GM18867 (cell line): Measurements from ENCODE around the gene MAGED2.
A peak's percentile ranks its signal among the peaks of the same experiment; 100 is the strongest.
"Not testable (repeated sequence)": the region's sequence is repeated elsewhere in the genome, so short reads cannot be mapped to it uniquely, and the experiment has no call there.

Experiments
- ATAC-seq: cut with Tn5 transposase; IDR thresholded peaks from one replicate; pipeline ENCODE4 v1.9.1; 2021; ENCODE audit warnings: mild to moderate bottlenecking, moderate library complexity; ENCODE audit not compliant: unreplicated experiment

The MAGED2 gene

GRCh38 chrX:54807524-54808108, at the start of gene MAGED2:
Gene MAGED2, plus strand, starts transcription at chrX:54807745. Its CDS starts 1,587 bp downstream, at chrX:54809332.
- ATAC-seq, result no peak

GRCh38 chrX:54758114-54759055, 49.2 kb upstream of the MAGED2 start:
- ATAC-seq, result no peak

GRCh38 chrX:54774391-54775094, 33.0 kb upstream of the MAGED2 start:
- ATAC-seq, result not testable (repeated sequence)

GRCh38 chrX:54776061-54776460, 31.5 kb upstream of the MAGED2 start:
- no peak for ATAC-seq

GRCh38 chrX:54776987-54777672, 30.4 kb upstream of the MAGED2 start:
- ATAC-seq, result no peak

- no peak for ATAC-seq
Measured at GRCh38 chrX:54785901-54786300, 21.6 kb upstream of the MAGED2 start.

GRCh38 chrX:54786967-54787366, 20.6 kb upstream of the MAGED2 start:
- ATAC-seq, result peak; percentile 74

GRCh38 chrX:54788446-54788845, 19.1 kb upstream of the MAGED2 start:
- ATAC-seq, result no peak

- ATAC-seq, result not testable (repeated sequence)
Measured at GRCh38 chrX:54789405-54789804, 18.1 kb upstream of the MAGED2 start.

- ATAC-seq, result no peak
Measured at GRCh38 chrX:54794028-54794427, 13.5 kb upstream of the MAGED2 start.

GRCh38 chrX:54794795-54795194, 12.8 kb upstream of the MAGED2 start:
- ATAC-seq, result no peak

GRCh38 chrX:54798137-54798536, 9.4 kb upstream of the MAGED2 start, which contains the start of gene ITIH6:
Gene ITIH6, minus strand, starts transcription at chrX:54798255. Its CDS starts 45 bp downstream, at chrX:54798210.
- no peak for ATAC-seq

GRCh38 chrX:54799046-54799445, 8.5 kb upstream of the MAGED2 start:
- ATAC-seq, result no peak

- ATAC-seq, result peak; percentile 27
Measured at GRCh38 chrX:54808109-54808604, 612 bp downstream of the MAGED2 start.

GRCh38 chrX:54808605-54809483, 1.3 kb downstream of the MAGED2 start:
- peak; percentile 80 for ATAC-seq

GRCh38 chrX:54810532-54810931, 3.0 kb downstream of the MAGED2 start:
- no peak for ATAC-seq

GRCh38 chrX:54811301-54811885, 3.8 kb downstream of the MAGED2 start:
- no peak for ATAC-seq

GRCh38 chrX:54812306-54812705, 4.8 kb downstream of the MAGED2 start:
- no peak for ATAC-seq

GRCh38 chrX:54817220-54817820, 9.8 kb downstream of the MAGED2 start:
- ATAC-seq, result no peak
